Activated CD8-positive, alpha-beta memory T cell treated with anti-CD3 and anti-CD28 coated beads, Interleukin-2, amount 50 U/mL, for 1 hour (primary cell): ENCODE results near the gene SLC27A1.

ENCODE experiments used
- DNase-seq: peaks from one replicate; pipeline ENCODE4 v3.0.0-alpha.2; 2020; ENCODE audit errors: extremely low read depth

The SLC27A1 gene

GRCh38 chr19:17470068-17470841 is at the start of gene SLC27A1:
Gene SLC27A1 (plus strand): TSS chr19:17470524. CDS start chr19:17470541, 17 bp downstream.
- DNase-seq = peak; percentile 78

DNA sequence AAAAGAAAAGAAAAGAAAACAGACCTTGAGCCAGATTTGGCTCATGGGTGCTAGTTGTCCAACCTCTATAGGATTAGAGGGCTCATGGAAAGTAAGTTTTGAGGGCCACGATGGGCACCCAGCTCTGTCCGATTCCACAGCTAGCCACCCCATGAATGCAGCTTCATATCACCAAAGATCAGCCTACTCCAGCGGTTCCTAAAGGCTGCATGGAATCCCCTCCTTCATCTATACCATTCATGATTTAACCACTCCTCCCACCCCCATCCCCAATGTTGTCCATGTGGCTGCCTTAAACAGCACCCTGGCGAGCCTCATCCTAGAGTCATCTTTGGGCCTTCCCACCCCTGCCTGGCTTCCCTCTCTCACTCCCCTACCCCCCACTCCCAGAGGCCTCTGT is 48.4 kb upstream of the SLC27A1 start:
- DNase-seq = no peak

GRCh38 chr19:17423429-17424208 is 46.7 kb upstream of the SLC27A1 start:
- DNase-seq = no peak

DNA sequence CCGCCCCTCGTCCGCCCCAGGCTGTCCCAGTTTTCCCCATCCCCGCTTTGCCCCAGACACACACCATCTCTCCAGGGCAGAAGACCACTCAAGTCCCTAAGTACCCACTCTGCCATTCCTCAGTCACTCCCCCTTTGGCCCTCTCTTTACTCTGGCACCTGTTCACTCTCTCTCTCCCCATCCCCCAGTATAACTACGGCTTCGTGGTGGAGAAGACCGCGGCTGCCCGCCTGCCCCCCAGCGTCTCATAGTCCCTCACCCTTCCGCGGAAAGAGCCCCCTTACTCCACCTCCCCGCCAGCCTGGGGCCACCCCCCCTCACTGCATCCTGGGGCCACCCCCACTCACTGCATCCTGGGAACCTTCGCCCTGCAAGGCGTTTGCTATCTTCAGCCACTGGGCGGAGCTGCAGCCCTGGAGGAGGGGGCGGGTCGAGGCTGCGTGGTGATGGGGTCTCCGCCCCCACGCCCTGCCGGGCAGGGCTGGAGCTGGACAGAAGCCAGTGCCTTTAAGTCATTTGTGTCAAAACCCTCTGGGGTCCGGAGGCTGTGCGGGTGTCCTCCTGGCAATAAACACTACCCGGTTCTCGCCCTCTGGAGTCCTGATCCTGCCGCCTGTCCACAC is 45.5 kb upstream of the SLC27A1 start:
- no peak for DNase-seq

DNA sequence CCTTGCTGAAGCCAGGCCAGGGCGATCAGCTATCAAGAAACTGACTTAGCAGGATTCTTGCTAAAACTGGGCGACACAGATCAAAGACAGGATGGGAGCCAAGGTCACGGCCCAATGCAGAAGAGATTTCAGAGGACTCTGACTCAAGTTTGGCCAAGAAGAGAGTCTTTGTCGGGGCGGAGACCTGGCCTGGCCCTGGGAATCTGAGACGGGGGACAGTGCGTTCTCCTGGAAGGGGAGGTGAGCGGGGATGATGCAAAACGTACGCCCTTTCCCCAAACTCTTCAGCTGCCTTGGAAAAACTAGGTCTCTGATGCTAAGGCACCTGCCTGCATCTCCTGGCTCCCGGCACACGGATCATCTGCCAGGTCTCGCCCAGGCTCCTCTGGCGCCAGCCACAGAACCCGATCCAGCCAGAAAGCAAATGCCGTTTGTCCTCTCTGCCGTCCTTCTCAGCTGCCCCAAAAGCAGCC is 40.6 kb upstream of the SLC27A1 start:
- no peak for DNase-seq

GRCh38 chr19:17431417-17431816 is 38.9 kb upstream of the SLC27A1 start:
- DNase-seq = no peak

GRCh38 chr19:17435218-17435617 is 35.1 kb upstream of the SLC27A1 start:
- DNase-seq = no peak

DNA sequence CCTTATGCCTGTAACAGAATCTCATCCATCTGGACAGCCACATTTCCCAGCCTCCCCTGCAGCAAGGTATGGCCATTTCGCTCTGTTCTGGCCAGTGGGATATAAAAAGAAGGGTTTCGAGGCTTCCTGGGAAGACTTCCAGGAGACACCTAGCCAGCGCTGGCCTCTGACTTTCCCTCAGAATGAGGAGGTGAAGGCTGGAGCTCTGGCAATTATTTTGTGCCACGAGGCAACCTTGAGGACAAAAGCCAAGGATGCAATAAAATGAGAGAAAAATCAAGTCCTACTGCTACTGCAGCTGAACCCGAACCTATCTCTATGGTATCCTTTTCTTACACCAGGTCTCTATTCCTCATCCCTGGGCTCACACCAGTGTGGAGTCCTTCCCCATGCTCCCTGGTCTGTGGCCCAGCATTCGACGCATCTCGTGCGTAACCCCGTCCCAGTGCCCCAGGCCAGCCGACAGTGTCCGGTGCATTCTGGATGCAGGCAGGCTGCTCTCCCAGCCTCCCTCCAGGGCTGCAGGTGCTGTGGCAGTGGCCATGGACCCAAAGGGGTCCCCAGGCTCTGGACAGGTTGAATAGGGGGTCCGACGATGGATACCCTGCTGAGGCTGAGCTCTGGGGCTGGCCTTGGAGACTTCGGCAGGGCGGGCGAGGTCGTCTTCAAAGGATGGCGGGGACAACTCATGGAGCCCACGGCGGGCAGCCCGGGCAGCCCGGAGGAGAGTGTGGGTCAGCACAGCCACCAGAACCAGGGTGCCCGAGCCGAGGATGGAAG is 34.0 kb upstream of the SLC27A1 start:
- no peak for DNase-seq

DNA sequence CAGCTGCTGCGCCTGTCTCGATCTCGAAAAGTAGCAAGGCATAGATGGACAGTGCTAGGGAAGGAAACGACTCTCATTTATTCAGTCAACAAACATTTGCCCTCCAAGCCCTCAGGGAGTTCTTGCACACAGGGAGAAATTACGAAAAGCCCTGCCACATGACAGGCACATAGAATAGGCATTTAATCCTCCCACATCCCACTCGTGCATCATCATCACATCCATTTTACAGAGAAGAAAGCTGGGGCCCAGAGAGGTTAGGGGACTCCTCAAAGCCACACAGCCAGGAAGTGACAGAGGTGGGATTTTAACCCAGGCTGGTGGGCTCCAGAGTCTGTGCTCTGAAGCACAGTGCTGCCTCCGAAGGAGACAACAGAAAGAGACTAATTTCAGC is 33.5 kb upstream of the SLC27A1 start:
- DNase-seq = no peak

DNA sequence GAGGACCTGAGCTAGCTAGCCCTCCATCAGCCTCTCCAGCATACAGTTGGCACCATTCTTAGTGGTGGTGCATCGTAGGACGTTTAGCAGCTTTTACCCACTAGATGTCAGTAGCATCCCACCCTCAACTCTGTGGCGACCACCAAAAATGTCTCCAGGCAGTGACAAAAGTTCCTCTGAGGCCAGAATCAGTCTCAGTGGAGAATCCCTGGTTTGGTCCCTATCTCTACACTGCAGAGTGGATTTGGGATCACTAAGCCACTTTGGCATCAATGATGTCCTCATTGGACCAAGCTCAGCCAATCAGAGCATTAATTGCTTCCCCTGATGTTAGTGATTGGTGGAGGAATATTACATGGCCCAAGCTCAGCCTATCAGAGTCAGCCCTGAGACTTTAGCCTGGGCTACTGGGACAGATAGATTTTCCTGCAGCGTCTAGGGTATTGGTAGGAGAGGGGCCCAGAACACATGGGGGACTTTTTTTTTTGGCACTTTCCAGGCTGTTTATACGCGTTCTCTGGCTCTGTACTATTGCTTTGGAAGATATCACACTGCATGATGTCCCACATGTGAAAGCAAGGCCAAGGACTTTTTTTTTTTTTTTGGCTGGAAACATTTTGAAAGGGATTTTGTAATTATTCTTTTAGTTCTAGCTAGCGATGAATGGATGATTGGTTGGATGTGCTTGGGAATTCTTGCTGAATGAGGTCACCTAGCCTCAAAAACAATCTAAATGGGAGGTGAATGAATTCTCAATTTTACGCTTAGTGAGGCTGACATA is 28.9 kb upstream of the SLC27A1 start:
- no peak for DNase-seq

GRCh38 chr19:17445526-17446165 is 24.7 kb upstream of the SLC27A1 start:
- DNase-seq = no peak

GRCh38 chr19:17447704-17448130 is 22.6 kb upstream of the SLC27A1 start:
- DNase-seq = no peak

GRCh38 chr19:17448131-17448967 is 22.0 kb upstream of the SLC27A1 start, which contains the start of gene TMEM221:
Gene TMEM221 (minus strand): TSS chr19:17448668. CDS start chr19:17448462, 206 bp downstream.
- DNase-seq = no peak

- no peak for DNase-seq
These were observed 19.9 kb upstream of the SLC27A1 start for GRCh38 chr19:17450264-17451075.

DNA sequence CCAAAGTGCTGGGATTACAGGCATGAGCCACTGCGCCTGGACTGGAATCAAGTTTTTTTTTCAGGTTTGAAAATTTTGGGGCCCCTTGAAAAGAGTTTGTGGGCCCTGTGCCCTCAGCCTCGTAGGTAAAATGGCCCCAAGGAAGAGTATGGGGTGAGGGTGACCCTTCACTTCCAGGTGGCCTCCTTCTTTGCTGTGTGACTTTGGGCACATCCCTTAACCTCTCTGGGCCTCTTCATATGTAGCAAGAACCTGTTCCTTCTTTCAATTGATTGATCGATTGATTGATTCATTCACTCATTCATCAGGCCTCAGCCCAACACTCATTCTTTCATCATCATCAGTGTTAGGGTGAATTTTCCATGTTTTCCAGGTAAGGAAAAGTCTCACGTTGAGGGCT is 18.5 kb upstream of the SLC27A1 start:
- DNase-seq = no peak

DNA sequence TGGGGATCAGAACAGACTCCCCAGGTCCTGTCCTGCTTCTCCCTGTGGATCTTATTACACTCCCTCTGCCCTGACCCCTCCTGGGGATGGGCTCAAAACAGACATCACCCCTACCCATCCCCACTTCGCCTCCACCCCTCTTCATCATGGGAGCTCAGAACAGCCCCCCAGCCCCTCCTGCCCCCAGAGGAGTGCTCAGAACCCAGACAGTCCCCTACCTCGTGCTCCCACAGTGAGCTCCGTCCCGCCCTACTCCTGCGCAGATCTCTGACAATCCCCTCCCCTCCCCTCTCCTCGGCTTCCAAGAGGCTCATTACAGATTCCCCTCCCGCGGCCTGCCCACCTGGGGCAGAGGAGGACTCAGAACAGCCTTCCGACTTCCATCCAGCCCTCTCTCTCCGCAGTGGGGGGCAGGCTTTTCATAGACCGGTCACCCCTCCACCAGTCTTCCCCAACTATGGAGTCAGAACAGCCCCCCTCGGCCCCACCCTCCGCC is 15.7 kb upstream of the SLC27A1 start:
- no peak for DNase-seq

DNA sequence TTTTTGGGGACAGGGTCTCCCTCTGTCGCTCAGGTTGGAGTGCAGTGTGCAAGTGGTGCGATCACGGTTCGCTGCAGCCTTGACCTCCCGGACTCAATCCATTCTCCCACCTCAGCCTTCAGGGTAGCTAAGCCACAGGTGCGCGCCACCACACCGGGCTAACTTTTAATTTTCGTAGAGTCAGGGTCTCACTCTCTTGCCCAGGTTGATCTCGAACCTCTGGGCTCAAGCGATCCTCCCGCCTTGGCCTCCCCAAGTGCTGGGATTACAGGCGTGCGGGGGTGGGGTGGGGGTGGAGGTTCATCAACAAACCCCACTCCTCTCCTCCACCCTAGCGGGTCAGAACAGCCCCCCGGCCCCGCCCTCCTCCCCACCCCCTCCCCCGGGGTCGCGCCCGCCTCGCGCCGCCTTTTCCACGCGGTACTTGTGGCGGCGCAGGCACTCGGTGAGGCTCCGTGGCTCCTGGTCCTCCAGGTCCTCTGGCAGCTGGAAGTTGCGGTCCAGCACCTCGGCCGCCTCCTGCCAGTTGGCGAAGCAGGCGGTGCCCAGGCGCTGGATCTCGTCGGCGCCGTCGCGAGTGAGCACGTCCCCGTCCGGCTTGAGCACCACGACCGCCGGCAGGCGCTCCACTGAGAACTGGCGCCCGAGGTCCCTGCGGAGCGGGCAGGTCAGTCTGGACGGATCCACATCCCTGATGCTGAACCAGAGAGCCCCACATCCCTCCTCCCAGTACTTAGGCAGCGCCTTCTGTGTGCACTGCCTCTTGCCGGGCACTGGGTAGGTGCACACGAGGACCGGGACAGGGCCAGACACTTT is 14.8 kb upstream of the SLC27A1 start:
- no peak for DNase-seq
